Tibial artery (tissue), 4 donors: ENCODE results near the gene SERPINA4.

Source experiments
- DNase-seq, 2 donors: peaks; one replicate each; pipeline ENCODE4 v3.0.0-alpha.2; 2019
- H3K27ac ChIP-seq, 2 donors: fragments of 200-600 bp; sonication (generic) in 1 of 2; 1 replicate in 1 of 2; 2 replicates in 1 of 2; pipeline ENCODE4 v1.5.1; 2018 to 2019; ENCODE audit warnings: mild to moderate bottlenecking in 1 of 2
- H3K27me3 ChIP-seq, 2 donors: fragments of 200-600 bp; sonication (generic) in 1 of 2; one replicate each; pipeline versions ENCODE4 v1.5.1 to v1.6.0; 2016 to 2019
- H3K36me3 ChIP-seq, 3 donors: fragments of 200-600 bp; sonication (generic) in 2 of 3; one replicate each; pipeline ENCODE4 v1.5.1; 2016 to 2019; ENCODE audit warnings: mild to moderate bottlenecking in 2 of 3
- H3K4me1 ChIP-seq, 4 donors: fragments of 200-600 bp; sonication (generic) in 2 of 4; 1 replicate in 3 of 4; 2 replicates in 1 of 4; pipeline ENCODE4 v1.5.1; 2016 to 2019
- H3K4me3 ChIP-seq, 2 donors: fragments of 200-600 bp; sonication (generic) in 1 of 2; 1 replicate in 1 of 2; 2 replicates in 1 of 2; pipeline ENCODE4 v1.5.1; 2018 to 2019; ENCODE audit warnings: mild to moderate bottlenecking in 2 of 2
- H3K9me3 ChIP-seq, 3 donors: fragments of 200-600 bp; sonication (generic) in 1 of 3; one replicate each; pipeline ENCODE4 v1.5.1; 2016 to 2019
- CTCF ChIP-seq, 2 experiments: fragments of 200-600 bp in 1 of 2; fragments of 450-650 bp in 1 of 2; IDR thresholded peaks; one replicate each; pipeline ENCODE4 v1.5.1; 2017 to 2019; ENCODE audit warnings: antibody characterized with exemption in 2 of 2, mild to moderate bottlenecking in 1 of 2, moderate library complexity in 1 of 2
- intact Hi-C: fragments of 100-400 bp; cut with DNase I; formaldehyde crosslinking; loops from one replicate; pipeline ENCODE4 v1.15.0; 2023; ENCODE audit warnings: low total_unique reads

The SERPINA4 gene

GRCh38 chr14:94588311-94588710 is 27.1 kb downstream of the SERPINA4 start:
- Histone ChIP-seq H3K27me3 (no peaks in the 10 kb centered on the region), H3K4me3 (no peak overlapping the region), H3K27ac (no peak overlapping the region), H3K36me3 (no peaks in the 10 kb centered on the region), H3K9me3 (no peaks in the 10 kb centered on the region), H3K4me1 (no peaks in the 10 kb centered on the region)
- TF ChIP-seq CTCF (IDR thresholded peaks at IDR 0.05): no peak
- DNase-seq: no peak
- intact Hi-C loops: no loop called here

- Histone ChIP-seq H3K4me1 (no peaks in the 10 kb centered on the region), H3K27me3 (no peaks in the 10 kb centered on the region), H3K36me3 (no peaks in the 10 kb centered on the region), H3K4me3 (no peak overlapping the region), H3K27ac (no peak overlapping the region), H3K9me3 (no peaks in the 10 kb centered on the region)
- no peak for TF ChIP-seq CTCF (IDR thresholded peaks at IDR 0.05)
- intact Hi-C loops: no loop called here
- no peak for DNase-seq
These were observed 29.8 kb downstream of the SERPINA4 start for GRCh38 chr14:94591073-94591472.

DNA sequence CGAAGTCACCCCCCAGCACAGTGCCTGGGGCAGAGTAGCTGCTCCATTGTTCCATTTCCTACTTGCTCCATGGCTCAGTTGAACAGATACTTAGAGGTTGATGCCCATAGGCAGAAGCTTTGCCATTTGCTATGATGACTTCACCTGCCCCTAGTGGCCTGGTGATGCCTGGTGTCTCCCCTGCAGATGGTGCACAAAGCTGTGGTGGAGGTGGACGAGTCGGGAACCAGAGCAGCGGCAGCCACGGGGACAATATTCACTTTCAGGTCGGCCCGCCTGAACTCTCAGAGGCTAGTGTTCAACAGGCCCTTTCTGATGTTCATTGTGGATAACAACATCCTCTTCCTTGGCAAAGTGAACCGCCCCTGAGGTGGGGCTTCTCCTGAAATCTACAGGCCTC is 30.6 kb downstream of the SERPINA4 start:
- Histone ChIP-seq H3K36me3 (no peaks in the 10 kb centered on the region), H3K4me1 (no peaks in the 10 kb centered on the region), H3K4me3 (no peak overlapping the region), H3K27ac (no peak overlapping the region), H3K9me3 (no peaks in the 10 kb centered on the region), H3K27me3 (no peaks in the 10 kb centered on the region)
- intact Hi-C loops: no loop called here
- DNase-seq: no peak
- no peak for TF ChIP-seq CTCF (IDR thresholded peaks at IDR 0.05)

DNA sequence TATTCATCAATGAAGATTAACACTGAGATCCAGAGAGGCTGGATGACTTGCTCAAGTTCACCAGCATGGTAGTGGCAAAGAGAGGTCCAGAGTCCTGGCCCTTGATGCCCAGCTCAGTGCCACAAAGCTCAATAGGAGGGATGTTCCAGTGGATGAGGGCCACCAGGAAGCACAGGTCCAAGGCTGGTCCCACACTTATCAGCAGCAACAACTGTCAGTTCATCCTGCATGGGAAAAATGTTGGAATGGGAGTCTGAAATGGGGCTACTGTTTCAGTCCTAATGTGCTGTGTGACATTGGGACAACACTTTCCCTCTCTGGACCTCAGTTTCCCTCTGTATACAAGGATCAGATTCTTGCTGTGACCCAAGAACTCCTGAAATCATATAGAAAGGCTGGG is 31.2 kb downstream of the SERPINA4 start:
- intact Hi-C loops: no loop called here
- H3K36me3 ChIP-seq: no peaks in the 10 kb centered on the region
- no peak for TF ChIP-seq CTCF (IDR thresholded peaks at IDR 0.05)
- H3K4me3 ChIP-seq: no peak overlapping the region
- no peaks in the 10 kb centered on the region for H3K4me1 ChIP-seq
- no peak overlapping the region for H3K27ac ChIP-seq
- H3K27me3 ChIP-seq: no peaks in the 10 kb centered on the region
- no peak for DNase-seq
- no peaks in the 10 kb centered on the region for H3K9me3 ChIP-seq

- Histone ChIP-seq H3K36me3 (no peaks in the 10 kb centered on the region), H3K4me3 (no peak overlapping the region), H3K4me1 (no peaks in the 10 kb centered on the region), H3K27me3 (no peaks in the 10 kb centered on the region), H3K9me3 (no peaks in the 10 kb centered on the region), H3K27ac (no peak overlapping the region)
- intact Hi-C loops: no loop called here
- DNase-seq: no peak
- TF ChIP-seq CTCF (IDR thresholded peaks at IDR 0.05): no peak
These were observed 32.1 kb downstream of the SERPINA4 start for GRCh38 chr14:94593376-94593748.

- Histone ChIP-seq H3K4me3 (no peak overlapping the region), H3K4me1 (peaks cover 0 to 5% (median 2%) of the 10 kb centered on the region in 4 donors), H3K27ac (no peak overlapping the region), H3K9me3 (no peaks in the 10 kb centered on the region), H3K27me3 (no peaks in the 10 kb centered on the region), H3K36me3 (no peaks in the 10 kb centered on the region)
- no peak for TF ChIP-seq CTCF (IDR thresholded peaks at IDR 0.05)
- intact Hi-C loops: no loop called here
- no peak for DNase-seq
These were observed 32.6 kb downstream of the SERPINA4 start for GRCh38 chr14:94593749-94594431.
